ENCODE measurements around the gene EIF1B.
A peak's percentile ranks its signal among the peaks of the same experiment; 100 is the strongest.

The EIF1B gene

GRCh38 chr3:40313975-40314860 lies 4.7 kb downstream of the EIF1B start:
- DNase-seq (ENCODE audit: low read depth in 2 of 2), result peak in 1 of 2 donors; percentile 32
- H3K4me3 ChIP-seq (replicated peaks in 1 of 2; ENCODE audit: low read depth in 2 of 2, low read length in 2 of 2), result no peak overlapping the region
- TF ChIP-seq CTCF (IDR thresholded peaks at IDR 0.05; ENCODE audit: low read depth, low read length), result no peak

GRCh38 chr3:40317061-40317855 lies 7.8 kb downstream of the EIF1B start:
- TF ChIP-seq CTCF (IDR thresholded peaks at IDR 0.05; ENCODE audit: low read depth, low read length), result peak; percentile 79
- no peak overlapping the region for H3K4me3 ChIP-seq (replicated peaks in 1 of 2; ENCODE audit: low read depth in 2 of 2, low read length in 2 of 2)
- peak; percentile 79 to 83 for DNase-seq (ENCODE audit: low read depth in 2 of 2)

- H3K4me3 ChIP-seq (replicated peaks in 1 of 2; ENCODE audit: low read depth in 2 of 2, low read length in 2 of 2), result no peak overlapping the region
- no peak for DNase-seq (ENCODE audit: low read depth in 2 of 2)
- no peak for TF ChIP-seq CTCF (IDR thresholded peaks at IDR 0.05; ENCODE audit: low read depth, low read length)
These were observed 12.3 kb downstream of the EIF1B start for GRCh38 chr3:40321818-40322217.

- H3K4me3 ChIP-seq (replicated peaks in 1 of 2; ENCODE audit: low read depth in 2 of 2, low read length in 2 of 2), result no peak overlapping the region
- no peak for TF ChIP-seq CTCF (IDR thresholded peaks at IDR 0.05; ENCODE audit: low read depth, low read length)
- DNase-seq (ENCODE audit: low read depth in 2 of 2), result no peak
These were observed 14.4 kb downstream of the EIF1B start for GRCh38 chr3:40323946-40324345.

GRCh38 chr3:40324621-40325020 lies 15.1 kb downstream of the EIF1B start:
- no peak overlapping the region for H3K4me3 ChIP-seq (replicated peaks in 1 of 2; ENCODE audit: low read depth in 2 of 2, low read length in 2 of 2)
- TF ChIP-seq CTCF (IDR thresholded peaks at IDR 0.05; ENCODE audit: low read depth, low read length), result no peak
- no peak for DNase-seq (ENCODE audit: low read depth in 2 of 2)

- no peak for TF ChIP-seq CTCF (IDR thresholded peaks at IDR 0.05; ENCODE audit: low read depth, low read length)
These were observed 16.0 kb downstream of the EIF1B start for GRCh38 chr3:40325465-40325864.

More at GRCh38 chr3:40325465-40325864, 16.0 kb downstream of the EIF1B start:
- DNase-seq (ENCODE audit: low read depth in 2 of 2), result no peak
- H3K4me3 ChIP-seq (replicated peaks in 1 of 2; ENCODE audit: low read depth in 2 of 2, low read length in 2 of 2), result no peak overlapping the region
